M059J (cell line): ENCODE results near the gene ERFL. TPM values are rescaled to one million over a fixed set of nuclear protein-coding genes. Genes with fewer than 3 reads are reported as not detected.

Source experiments
- DNase-seq: peaks from one replicate; pipeline ENCODE4 v3.0.0-alpha.2; 2012; ENCODE audit warnings: low read depth
- total RNA-seq: library from RNA; depleted of rRNA; stranded (reverse); fragments of >200 nt; shearing (Covaris generic); gene quantifications from 2 replicates; pipeline ENCODE4 v1.2.3, GENCODE V29; 2014

Gene ERFL
- total RNA-seq, 1 experiment from 2014 or later, result not detected

- no peak for DNase-seq
Observed at GRCh38 chr19:41897820-41898219, 30.4 kb downstream of the ERFL start.

DNA sequence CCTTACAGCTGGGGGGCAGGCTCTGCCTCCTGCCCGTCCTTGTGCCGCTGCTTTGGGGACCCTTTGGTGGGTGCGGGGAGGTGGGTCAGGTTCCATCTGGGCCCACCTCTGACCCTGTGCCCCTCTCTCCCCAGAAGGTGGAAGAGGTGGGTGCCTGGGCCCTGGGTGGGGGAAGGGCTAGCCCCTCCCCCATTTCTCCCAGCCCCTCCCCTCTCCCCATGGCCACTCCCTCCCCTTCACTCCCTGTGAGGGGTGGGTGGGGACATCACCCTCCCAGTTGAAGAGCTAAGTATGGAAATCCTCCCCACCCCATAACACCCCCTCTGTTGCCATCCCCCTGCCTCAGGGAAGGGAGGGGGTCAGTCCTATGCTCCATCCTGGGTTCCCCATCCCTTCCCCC is 31.1 kb downstream of the ERFL start:
- no peak for DNase-seq

DNA sequence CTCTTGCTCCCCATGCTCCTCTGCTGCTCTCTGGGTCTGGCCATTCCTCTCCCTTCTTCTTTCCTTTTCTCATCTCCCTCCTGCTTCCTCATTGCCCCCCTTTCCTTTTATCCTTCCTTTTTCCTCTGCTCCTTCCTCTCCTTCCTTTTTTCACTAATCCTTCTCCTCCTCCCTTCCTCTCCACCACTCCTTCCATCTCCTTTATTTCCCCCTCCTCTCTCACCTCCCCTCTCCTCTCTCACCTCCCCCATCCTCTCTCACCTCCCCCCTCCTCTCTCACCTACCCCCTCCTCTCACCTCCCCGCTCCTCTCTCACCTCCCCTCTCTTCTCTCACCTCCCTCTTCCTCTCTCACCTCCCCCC is 31.7 kb downstream of the ERFL start:
- no peak for DNase-seq

DNA sequence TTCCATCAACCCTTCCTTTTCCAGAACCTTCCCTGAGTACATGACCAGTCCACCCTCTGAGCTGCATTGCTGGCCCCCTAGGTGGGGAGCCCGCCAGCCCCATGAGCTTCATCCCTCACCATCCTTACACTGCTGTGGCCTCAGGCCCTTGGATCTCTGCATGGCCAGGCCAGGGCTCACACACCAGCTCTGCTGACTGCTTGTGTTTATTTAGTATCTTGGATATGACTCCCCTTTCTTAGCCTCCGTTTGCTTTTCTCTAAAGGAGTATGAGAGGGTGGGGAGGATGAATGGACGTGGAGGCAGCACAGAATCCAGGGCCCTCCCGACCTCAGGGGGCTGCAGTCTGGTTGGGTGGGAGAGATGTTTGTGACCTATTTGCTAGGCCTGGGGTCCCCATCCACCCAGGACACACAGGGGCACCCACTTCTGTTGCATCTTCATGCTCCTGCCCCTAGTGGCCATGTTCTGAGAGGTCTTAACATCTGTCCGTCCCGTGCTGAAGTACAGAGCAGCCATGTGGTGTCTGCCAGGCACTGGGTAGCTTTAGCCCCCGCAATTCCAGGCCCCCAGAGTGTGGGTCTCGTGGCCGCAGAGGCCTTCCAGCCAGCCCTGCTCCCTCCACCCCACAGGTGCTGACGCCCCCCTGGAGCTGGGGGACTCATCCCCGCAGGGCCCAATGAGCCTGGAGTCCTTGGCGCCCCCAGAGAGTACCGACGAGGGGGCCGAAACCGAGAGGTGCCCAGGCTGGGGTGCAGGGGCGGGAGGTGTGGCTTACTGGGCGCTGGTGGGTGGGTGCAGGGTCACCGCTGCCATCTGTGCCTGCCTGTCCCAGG is 32.3 kb downstream of the ERFL start:
- DNase-seq, result no peak

GRCh38 chr19:41894350-41894749 is 33.9 kb downstream of the ERFL start:
- no peak for DNase-seq

GRCh38 chr19:41893899-41894298 is 34.4 kb downstream of the ERFL start:
- no peak for DNase-seq

DNA sequence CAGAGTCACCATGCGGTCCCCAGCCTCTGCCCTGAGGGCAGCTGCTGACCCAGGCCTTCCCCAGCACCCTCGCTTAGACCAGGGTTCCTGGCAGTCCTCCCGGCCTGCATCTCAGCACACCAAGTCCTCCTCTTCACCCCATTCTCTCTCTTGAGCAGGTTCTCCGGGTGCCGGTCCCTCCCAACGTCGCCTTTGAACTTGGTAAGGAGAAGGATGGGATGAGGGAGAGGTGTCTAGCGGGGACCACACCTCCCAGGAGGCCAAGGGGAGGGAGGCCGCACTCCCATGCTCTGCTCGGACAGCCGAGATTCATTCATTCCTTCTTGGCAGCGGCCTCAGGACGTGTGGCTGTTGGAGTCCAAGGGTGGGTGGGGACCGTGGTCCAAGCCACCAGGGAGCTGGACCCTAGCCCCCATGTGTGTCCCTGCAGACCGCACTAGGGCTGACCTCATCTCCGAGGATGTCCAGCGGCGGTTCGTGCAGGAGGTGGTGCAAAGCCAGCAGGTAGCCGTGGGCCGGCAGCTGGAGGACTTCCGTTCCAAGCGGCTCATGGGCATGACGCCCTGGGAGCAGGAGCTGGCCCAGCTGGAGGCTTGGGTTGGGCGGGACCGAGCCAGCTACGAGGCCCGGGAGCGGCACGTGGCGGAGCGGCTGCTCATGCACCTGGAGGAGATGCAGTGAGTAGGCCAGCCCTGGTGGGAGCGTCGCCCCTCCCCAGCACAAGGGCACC is 35.9 kb downstream of the ERFL start:
- DNase-seq, result no peak

DNA sequence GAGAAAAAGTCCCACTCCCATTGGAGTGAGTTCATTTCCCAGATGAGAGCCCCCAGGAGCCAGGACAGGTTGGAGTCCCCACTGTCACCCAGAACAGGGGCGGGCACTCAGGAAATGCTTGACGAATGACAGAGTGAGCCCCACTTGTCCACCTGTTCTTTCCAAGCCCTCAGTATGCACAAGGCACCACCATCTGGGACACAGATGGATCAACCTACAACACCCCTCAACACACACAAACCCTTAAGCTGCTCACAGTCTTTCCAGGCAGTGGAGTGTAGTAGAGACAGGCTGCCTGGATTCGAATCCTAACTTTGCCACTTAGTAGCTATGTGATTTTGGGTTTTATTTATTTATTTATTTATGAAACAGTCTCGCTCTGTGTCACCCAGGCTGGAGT is 37.3 kb downstream of the ERFL start:
- DNase-seq, result no peak

GRCh38 chr19:41889896-41890295 is 38.4 kb downstream of the ERFL start:
- DNase-seq, result no peak

GRCh38 chr19:41888926-41889325 is 39.3 kb downstream of the ERFL start:
- DNase-seq, result no peak

DNA sequence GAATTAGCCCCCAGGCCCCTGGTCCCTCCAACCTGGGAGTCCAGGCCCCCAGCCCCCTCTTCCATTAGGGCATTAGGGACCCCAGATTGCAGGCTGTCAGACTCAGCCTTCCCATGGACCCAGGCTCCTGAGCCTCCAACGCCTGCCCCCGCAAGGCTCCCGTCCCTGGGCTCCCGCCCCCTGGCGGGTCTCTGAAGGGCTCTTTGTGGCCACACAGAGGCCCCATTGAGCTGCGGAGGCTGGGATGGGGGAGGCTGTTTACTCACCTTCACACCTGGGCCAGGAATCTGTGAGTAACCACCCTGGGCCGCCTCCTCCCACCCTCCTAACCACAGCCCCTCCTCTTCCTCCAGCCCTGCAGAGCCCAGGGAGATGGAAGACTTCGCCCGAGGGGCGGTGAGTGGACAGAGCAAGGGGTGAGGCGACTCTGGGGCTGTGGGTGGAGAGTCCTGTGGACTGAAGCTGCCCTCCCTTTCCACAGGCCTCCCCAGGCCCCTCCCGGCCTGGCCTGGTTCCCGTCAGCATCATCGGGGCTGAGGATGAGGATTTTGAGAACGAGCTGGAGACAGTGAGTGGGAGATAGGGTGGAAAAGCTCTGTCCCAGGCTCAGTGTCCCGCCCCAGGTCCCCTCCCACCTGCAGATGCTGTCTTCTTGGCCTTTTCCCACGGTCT is 40.4 kb downstream of the ERFL start:
- peak; percentile 97 for DNase-seq

DNA sequence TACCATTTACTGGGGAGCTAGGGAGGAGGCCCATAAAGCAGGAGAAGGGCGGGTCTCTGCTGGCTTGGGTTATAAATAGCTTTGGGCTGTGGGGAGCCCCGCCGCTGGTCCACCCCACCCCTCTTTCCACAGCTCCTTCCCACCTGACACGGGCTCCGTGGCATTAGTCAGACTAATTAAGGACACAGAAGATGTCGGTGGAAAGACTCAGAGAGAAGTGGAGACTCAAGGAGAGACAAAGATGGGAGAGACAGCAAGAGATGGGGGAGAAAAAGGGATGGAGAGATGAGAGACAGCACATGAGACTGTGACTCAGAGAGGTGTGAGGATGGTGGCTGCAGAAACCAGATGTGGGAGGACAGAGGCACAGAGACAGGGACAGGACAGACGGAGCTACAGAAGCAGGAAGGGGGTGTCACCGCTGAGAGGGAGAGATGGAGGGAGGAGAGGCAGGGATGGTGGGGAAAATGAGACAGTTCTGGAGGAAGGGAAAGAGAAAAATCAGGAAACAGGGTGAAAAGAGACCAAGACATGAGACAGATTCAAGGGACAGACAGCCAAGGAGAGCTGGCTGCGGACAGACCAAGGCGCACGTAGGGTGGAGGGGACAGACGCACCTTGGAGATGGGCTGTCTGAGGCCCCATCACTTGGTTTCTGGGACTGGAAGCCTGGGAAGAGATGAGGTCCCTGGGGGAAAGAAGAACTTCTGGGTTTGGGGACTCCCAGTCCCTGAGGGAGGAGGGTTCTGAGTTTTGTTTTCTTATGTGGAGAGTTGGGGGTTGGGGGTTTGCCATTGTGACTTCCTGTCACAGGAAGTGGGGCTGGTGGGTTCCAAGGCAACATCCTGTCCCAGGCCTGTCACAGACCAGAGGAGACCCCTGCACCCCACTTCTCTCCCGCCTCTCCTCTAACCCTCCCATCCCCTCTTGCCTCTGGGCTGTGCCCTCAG is 41.2 kb downstream of the ERFL start:
- DNase-seq, result peak; percentile 9

GRCh38 chr19:41883821-41884733 is 44.2 kb downstream of the ERFL start:
- DNase-seq, result peak; percentile 96

DNA sequence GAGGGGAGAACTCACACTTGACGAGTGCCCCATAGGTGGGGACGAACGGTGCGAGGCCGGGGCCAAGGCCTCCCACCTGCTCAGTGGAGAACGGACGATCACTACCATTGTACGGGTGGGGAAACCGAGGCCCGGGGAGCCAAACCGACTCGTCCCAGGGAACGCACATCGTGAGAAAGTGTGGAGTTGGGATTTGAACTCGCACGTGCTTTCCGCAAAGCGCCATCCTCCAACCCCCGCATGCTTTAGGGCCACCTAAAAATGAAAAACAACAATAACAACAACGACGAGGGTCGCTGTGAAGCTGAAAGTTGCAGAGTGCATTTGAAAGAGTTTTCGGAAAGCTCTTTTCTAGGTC is 44.8 kb downstream of the ERFL start:
- DNase-seq, result no peak

GRCh38 chr19:41882568-41883462 is 45.4 kb downstream of the ERFL start, which contains the start of gene ARHGEF1:
Gene ARHGEF1, plus strand, starts transcription at chr19:41883184. Its CDS starts 4,899 bp downstream, at chr19:41888083.
- peak; percentile 45 for DNase-seq

DNA sequence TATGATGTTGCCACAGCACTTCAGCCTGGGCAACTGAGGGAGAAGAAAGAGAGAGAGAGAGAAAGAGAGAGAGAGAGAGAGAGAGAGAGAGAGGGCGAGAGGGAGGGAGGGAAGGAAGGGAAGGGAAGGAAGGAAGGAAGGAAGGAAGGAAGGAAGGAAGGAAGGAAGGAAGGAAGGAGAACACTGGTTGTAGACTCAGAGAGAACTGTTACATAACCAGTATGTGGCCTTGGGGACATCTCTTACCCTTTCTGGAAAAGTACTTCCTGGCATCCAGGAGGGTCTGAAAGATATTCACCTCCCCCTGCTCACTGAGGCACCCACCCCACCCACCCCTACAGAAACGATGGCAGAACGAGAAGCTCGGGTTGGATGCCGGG is 47.9 kb downstream of the ERFL start:
- DNase-seq, result no peak

DNA sequence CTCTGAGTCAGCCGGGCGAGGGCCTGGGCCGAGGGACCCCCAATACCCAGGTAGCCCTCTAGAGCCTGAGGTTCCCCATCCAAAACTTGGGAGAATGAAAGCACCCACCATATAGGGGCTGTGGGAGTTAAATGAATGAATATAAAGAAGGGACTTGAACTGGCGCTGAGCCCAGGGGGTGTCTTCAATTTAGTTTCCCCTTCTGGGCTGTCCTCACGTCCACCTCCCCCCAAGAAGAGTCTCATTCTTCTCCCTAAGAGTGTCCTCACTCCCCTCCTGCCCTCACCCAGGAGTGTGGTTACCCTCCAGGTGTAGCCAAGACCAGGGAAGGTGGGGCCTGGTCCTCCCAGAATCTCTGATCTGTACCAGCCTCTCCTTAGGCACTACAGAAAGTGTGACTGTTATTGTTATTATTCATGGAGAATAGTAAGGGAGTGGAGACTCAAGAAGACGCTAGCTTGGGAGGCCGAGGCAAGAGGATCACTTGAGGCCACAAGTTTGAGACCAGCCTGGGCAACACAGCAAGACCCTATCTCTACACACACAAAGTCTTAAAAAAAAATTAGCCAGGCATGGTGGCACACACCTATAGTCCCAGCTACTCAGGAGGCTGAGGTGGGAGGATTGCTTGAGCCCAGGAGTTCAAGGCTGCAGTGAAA is 48.5 kb downstream of the ERFL start:
- no peak for DNase-seq

GRCh38 chr19:41879080-41879479 is 49.2 kb downstream of the ERFL start:
- DNase-seq, result no peak
